Nephron (organoid): ENCODE results near the gene AMZ2.

Experiments used
- H3K27ac Mint-ChIP-seq, 3 experiments: 2 replicates each; pipeline ENCODE4 v1.8.0; 2020; ENCODE audit warnings: mixed read lengths in 3 of 3, mild to moderate bottlenecking in 2 of 3, moderate library complexity in 1 of 3
- H3K27me3 Mint-ChIP-seq: 2 replicates; pipeline ENCODE4 v1.8.0; 2021; ENCODE audit warnings: low read depth, mild to moderate bottlenecking, moderate library complexity, mixed read lengths
- H3K36me3 Mint-ChIP-seq: 2 replicates; pipeline ENCODE4 v1.8.0; 2020; ENCODE audit warnings: low read depth, mixed read lengths
- H3K4me1 Mint-ChIP-seq: 2 replicates; pipeline ENCODE4 v1.8.0; 2020; ENCODE audit warnings: mixed read lengths
- H3K4me3 Mint-ChIP-seq, 3 experiments: 2 replicates each; pipeline ENCODE4 v1.8.0; 2020; ENCODE audit warnings: mild to moderate bottlenecking in 3 of 3, mixed read lengths in 3 of 3, moderate library complexity in 2 of 3
- H3K9me3 Mint-ChIP-seq: 2 replicates; pipeline ENCODE4 v1.8.0; 2020; ENCODE audit warnings: mixed read lengths
- CTCF ChIP-seq, 3 experiments: fragments of 200-600 bp; sonication (generic); IDR thresholded peaks; one replicate each; pipeline ENCODE4 v1.5.0; 2021; ENCODE audit warnings: antibody characterized with exemption in 3 of 3; ENCODE audit not compliant: unreplicated experiment in 3 of 3

Gene AMZ2

DNA sequence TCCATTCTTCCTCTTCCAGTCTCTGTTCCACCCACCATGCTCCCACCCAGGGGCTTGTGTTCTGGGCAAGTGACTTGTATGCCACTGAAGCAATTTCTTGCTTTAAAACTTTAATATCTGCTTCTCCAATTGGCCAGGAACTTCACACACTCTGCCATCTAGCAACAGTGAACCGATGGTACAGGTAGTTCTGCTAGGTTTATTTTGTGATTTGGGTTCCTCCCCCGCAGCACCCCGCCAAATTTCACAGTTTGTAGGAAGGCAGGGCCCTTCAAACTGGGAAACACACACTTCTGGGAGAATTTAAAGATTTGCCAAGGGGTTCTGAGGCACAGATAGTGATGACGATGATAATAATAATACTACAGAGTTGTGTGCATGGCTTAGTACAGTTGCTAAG lies 46.8 kb downstream of the AMZ2 start:
- Mint-ChIP-seq H3K9me3 (no peaks in the 10 kb centered on the region), H3K36me3 (no peaks in the 10 kb centered on the region), H3K27ac (no peak overlapping the region), H3K27me3 (peaks cover 53% of the 10 kb centered on the region), H3K4me3 (no peak overlapping the region), H3K4me1 (peaks cover 11% of the 10 kb centered on the region)
- no peak for TF ChIP-seq CTCF (IDR thresholded peaks at IDR 0.05; ENCODE audit: unreplicated experiment in 3 of 3)

DNA sequence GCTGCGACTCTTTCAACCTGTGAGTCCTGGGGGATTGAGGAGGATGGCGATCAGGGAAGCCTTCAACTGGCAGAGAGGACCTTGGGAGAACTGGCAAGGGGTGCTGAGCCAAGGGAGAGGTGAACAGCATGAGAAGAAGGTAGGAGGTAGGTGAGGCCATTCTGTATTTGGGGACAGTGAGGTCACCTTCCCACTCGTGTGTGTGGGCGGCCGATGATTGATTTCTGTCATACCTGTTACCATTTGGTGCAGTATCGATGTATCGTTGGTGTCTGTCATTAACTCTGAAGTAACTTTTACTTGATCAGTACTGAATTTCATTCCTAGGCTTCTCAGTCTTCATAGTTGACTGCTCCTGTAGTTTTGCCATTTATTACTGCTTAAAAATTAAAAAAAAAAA lies 47.2 kb downstream of the AMZ2 start:
- peaks cover 11% of the 10 kb centered on the region for H3K4me1 Mint-ChIP-seq
- H3K27me3 Mint-ChIP-seq: peaks cover 49% of the 10 kb centered on the region
- no peak for TF ChIP-seq CTCF (IDR thresholded peaks at IDR 0.05; ENCODE audit: unreplicated experiment in 3 of 3)

DNA sequence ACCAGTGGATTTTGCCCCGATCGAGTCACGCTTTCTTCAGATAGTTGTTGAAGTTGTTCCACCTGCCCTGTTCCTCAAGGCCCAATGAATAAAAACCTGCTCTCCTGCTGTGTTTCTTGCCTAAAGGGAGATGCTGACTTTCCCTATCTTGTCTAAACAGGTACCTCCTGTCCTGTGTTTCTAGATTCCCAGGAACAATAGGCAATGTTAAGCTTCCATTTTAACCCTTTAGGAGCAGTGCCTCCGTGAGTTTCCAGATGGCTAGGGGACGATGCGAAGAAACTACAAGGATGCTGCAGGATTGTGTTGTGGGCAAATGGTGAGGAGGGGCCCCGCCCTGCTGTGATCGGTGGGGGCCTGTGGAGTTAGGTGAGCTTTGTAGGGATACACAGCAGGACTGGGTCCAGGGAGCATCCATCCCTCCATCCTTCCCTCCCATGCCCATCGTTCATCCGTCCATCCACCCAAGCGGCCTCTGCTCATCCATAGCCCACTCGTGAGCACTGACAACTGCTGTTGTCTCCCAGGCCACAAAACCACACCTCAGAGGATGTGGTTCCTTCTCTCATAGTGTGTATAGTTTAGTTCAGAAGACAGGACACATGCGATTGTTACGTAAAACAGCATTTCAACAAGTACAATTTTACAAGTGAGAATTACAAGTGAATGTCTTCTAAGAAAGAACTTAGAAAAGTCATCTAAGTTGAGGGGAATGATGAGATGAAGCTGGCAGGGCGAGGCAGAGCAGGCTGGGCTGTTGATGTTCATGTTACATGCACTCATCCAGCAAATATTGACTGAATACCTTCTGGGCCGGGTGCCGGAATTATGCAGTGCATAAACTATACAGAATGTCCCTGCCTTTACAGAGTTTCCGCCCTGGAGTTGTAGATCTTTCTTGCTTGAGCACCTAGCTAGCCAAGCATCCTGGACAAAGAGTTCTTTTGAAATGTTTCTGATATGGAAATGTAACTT lies 48.7 kb downstream of the AMZ2 start:
- Mint-ChIP-seq H3K4me1 (peaks cover 6% of the 10 kb centered on the region), H3K27ac (no peak overlapping the region), H3K4me3 (no peak overlapping the region), H3K36me3 (no peaks in the 10 kb centered on the region), H3K9me3 (no peaks in the 10 kb centered on the region), H3K27me3 (peaks cover 41% of the 10 kb centered on the region)
- no peak for TF ChIP-seq CTCF (IDR thresholded peaks at IDR 0.05; ENCODE audit: unreplicated experiment in 3 of 3)

More for the DNA sequence above, 47.2 kb downstream of the AMZ2 start:
- Mint-ChIP-seq H3K36me3 (no peaks in the 10 kb centered on the region), H3K4me3 (no peak overlapping the region), H3K27ac (no peak overlapping the region), H3K9me3 (no peaks in the 10 kb centered on the region)

DNA sequence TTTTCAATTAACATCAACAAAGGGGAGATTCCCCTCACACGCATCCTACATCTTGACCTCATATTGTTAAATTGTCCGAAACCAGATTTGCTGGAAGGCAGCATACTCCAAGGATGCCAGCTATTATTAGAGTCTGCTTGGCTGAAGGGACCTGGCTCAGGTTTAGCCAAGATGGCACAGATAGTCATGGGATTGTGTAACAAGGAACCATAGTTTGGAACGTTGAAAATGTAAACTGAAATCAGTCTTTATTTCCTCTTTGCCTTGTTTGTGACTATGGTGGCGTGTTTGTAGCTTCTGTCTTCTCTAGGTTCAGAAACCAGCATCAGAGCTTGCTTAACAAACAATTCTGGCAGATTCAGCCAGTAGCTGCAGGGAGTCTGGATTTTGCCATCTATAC lies 49.4 kb downstream of the AMZ2 start:
- H3K4me3 Mint-ChIP-seq: no peak overlapping the region
- peaks cover 40% of the 10 kb centered on the region for H3K27me3 Mint-ChIP-seq
- no peak for TF ChIP-seq CTCF (IDR thresholded peaks at IDR 0.05; ENCODE audit: unreplicated experiment in 3 of 3)
- H3K9me3 Mint-ChIP-seq: no peaks in the 10 kb centered on the region
- no peaks in the 10 kb centered on the region for H3K36me3 Mint-ChIP-seq
- peaks cover 6% of the 10 kb centered on the region for H3K4me1 Mint-ChIP-seq
- no peak overlapping the region for H3K27ac Mint-ChIP-seq

GRCh38 chr17:68298601-68299000 lies 50.8 kb downstream of the AMZ2 start:
- Mint-ChIP-seq H3K27me3 (peaks cover 28% of the 10 kb centered on the region), H3K4me1 (no peaks in the 10 kb centered on the region), H3K4me3 (no peak overlapping the region), H3K36me3 (no peaks in the 10 kb centered on the region), H3K27ac (no peak overlapping the region), H3K9me3 (no peaks in the 10 kb centered on the region)
- TF ChIP-seq CTCF (IDR thresholded peaks at IDR 0.05; ENCODE audit: unreplicated experiment in 3 of 3): no peak

DNA sequence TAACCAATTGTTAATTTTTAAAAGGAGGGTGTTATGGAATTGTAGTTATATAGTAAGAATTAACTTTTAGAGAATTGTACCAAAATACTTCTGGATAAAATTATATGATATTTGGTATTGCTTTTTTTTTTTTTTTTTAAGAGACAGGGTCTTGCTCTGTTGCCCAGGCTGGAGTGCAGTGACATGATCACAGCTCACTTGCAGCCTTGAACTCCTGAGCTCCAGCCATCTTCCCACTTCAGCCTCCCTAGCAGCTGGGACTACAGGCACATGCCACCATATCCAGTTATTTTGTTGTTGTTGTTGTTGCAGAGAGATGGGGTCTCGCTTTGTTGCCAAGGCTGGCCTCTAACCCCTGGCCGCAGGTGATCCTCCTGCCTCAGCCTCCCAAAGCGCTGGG lies 52.0 kb downstream of the AMZ2 start:
- TF ChIP-seq CTCF (IDR thresholded peaks at IDR 0.05; ENCODE audit: unreplicated experiment in 3 of 3): no peak
- no peak overlapping the region for H3K27ac Mint-ChIP-seq
- peaks cover 16% of the 10 kb centered on the region for H3K27me3 Mint-ChIP-seq
- no peak overlapping the region for H3K4me3 Mint-ChIP-seq
- no peaks in the 10 kb centered on the region for H3K4me1 Mint-ChIP-seq
- no peaks in the 10 kb centered on the region for H3K36me3 Mint-ChIP-seq
- no peaks in the 10 kb centered on the region for H3K9me3 Mint-ChIP-seq
